BJ (cell line): ENCODE measurements around the gene PARP15. TPM values are rescaled to one million over a fixed set of nuclear protein-coding genes. Genes with fewer than 3 reads are reported as not detected.
"Not testable (repeated sequence)": the region's sequence is repeated elsewhere in the genome, so short reads cannot be mapped to it uniquely, and the experiment has no call there.

Source experiments
- CTCF ChIA-PET: fragments of 350-600 bp; formaldehyde crosslinking; extraction: SDS; loops from one replicate; lab custom pipeline; 2021; ENCODE audit warnings: antibody characterized with exemption, inconsistent platforms; lab: Yijun Ruan, JAX
- POLR2A ChIA-PET: fragments of 300-600 bp; sonication (Branson Sonifier 250); formaldehyde crosslinking; extraction: SDS; loops from one replicate; lab custom pipeline; 2021; ENCODE audit warnings: antibody characterized with exemption; lab: Charles Lee
- DNase-seq: peaks from one replicate; pipeline ENCODE4 v3.0.0-alpha.2; 2011; ENCODE audit warnings: low read depth
- H3K27me3 ChIP-seq: 2 replicates; pipeline ENCODE4 v1.6.0; 2011; ENCODE audit warnings: low read length; ENCODE audit not compliant: control insufficient read depth, insufficient read depth
- H3K36me3 ChIP-seq: 2 replicates; pipeline ENCODE4 v1.5.1; 2011; ENCODE audit warnings: low read length; ENCODE audit not compliant: control insufficient read depth, insufficient read depth
- H3K4me3 ChIP-seq: 2 replicates; pipeline ENCODE4 v1.5.1; 2011; ENCODE audit warnings: low read depth, mild to moderate bottlenecking, control low read depth, low read length
- polyA plus RNA-seq: library from polyadenylated mRNA; depleted of rRNA; stranded (reverse); fragments of >200 nt; gene quantifications from 2 replicates; pipeline ENCODE4 v1.2.3, GENCODE V29; 2011
- TF ChIP-seq, protein P1 (sequence below): IDR thresholded peaks from 2 replicates; pipeline ENCODE4 v1.5.1; 2011; ENCODE audit warnings: low read depth, mild to moderate bottlenecking, control low read depth, inconsistent platforms, low read length, moderate library complexity; ENCODE audit not compliant: insufficient read depth

The PARP15 gene
- polyA plus RNA-seq, 1 experiment, result 0.05 TPM

- CTCF ChIA-PET, result no interaction called here
- POLR2A ChIA-PET, result interaction anchor here (0.6 kb wide), 1 partner anchor 48 kb away, joined by 3 read pairs; no protein-coding TSS in a partner anchor
- no peak for DNase-seq
These were observed 68.9 kb downstream of the PARP15 start for GRCh38 chr3:122646146-122646988.

DNA sequence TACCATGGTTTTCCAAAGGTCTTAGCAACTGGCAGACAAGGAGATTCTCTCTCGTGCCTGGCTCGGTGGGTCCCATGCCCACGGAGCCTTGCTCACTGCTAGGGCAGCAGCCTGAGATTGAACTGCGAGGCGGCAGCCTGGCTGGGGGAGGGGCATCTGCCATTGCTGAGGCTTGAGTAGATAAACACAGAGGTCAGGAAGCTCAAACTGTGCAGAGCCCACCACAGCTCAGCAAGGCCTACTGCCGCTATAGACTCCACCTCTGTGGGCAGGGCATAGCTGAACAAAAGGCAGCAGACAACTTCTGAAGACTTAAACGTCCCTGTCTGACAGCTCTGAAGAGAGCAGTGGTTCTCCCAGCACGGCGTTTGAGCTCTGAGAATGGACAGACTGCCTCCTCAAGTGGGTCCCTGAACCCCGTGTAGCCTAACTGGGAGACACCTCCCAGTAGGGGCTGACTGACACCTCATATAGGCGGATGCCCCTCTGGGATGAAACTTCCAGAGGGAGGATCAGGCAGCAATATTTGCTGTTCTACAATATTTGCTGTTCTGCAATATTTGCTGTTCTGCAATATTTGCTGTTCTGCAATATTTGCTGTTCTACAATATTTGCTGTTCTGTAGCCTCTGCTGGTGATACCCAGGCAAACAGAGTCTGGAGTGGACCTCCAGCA, 73.9 kb downstream of the PARP15 start:
- H3K27me3 ChIP-seq, DNase-seq, H3K4me3 ChIP-seq, H3K36me3 ChIP-seq, POLR2A ChIA-PET: not testable (repeated sequence)
- CTCF ChIA-PET, result interaction anchor here (1.8 kb wide), 1 partner anchor 28 kb away, joined by 3 read pairs; no protein-coding TSS in a partner anchor

More at GRCh38 chr3:122646146-122646988, 68.9 kb downstream of the PARP15 start:
- Histone ChIP-seq H3K27me3 (peaks cover 5% of the 10 kb centered on the region), H3K4me3 (no peak overlapping the region), H3K36me3 (no peaks in the 10 kb centered on the region)
- TF ChIP-seq, protein P1, sequence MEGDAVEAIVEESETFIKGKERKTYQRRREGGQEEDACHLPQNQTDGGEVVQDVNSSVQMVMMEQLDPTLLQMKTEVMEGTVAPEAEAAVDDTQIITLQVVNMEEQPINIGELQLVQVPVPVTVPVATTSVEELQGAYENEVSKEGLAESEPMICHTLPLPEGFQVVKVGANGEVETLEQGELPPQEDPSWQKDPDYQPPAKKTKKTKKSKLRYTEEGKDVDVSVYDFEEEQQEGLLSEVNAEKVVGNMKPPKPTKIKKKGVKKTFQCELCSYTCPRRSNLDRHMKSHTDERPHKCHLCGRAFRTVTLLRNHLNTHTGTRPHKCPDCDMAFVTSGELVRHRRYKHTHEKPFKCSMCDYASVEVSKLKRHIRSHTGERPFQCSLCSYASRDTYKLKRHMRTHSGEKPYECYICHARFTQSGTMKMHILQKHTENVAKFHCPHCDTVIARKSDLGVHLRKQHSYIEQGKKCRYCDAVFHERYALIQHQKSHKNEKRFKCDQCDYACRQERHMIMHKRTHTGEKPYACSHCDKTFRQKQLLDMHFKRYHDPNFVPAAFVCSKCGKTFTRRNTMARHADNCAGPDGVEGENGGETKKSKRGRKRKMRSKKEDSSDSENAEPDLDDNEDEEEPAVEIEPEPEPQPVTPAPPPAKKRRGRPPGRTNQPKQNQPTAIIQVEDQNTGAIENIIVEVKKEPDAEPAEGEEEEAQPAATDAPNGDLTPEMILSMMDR, result no peak

DNA sequence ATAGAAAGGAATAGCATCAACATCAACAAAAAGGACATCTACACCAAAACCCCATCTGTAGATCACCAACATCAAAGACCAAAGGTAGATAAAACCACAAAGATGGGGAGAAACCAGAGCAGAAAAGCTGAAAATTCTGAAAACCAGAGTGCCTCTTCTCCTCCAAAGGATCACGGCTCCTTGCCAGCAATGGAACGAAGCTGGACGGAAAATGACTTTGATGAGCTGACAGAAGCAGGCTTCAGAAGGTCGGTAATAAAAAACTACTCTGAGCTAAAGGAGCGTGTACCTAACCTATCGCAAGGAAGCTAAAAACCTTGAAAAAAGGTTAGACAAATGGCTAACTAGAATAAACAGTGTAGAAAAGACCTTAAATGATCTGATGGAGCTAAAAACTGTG, 74.5 kb downstream of the PARP15 start:
- CTCF ChIA-PET, result interaction anchor here (1.8 kb wide), 1 partner anchor 27 kb away, joined by 3 read pairs; no protein-coding TSS in a partner anchor
- H3K4me3 ChIP-seq, POLR2A ChIA-PET, H3K27me3 ChIP-seq, DNase-seq, H3K36me3 ChIP-seq: not testable (repeated sequence)

GRCh38 chr3:122658336-122658735, 80.9 kb downstream of the PARP15 start:
- DNase-seq, POLR2A ChIA-PET, H3K36me3 ChIP-seq, H3K27me3 ChIP-seq, H3K4me3 ChIP-seq, CTCF ChIA-PET: not testable (repeated sequence)

DNA sequence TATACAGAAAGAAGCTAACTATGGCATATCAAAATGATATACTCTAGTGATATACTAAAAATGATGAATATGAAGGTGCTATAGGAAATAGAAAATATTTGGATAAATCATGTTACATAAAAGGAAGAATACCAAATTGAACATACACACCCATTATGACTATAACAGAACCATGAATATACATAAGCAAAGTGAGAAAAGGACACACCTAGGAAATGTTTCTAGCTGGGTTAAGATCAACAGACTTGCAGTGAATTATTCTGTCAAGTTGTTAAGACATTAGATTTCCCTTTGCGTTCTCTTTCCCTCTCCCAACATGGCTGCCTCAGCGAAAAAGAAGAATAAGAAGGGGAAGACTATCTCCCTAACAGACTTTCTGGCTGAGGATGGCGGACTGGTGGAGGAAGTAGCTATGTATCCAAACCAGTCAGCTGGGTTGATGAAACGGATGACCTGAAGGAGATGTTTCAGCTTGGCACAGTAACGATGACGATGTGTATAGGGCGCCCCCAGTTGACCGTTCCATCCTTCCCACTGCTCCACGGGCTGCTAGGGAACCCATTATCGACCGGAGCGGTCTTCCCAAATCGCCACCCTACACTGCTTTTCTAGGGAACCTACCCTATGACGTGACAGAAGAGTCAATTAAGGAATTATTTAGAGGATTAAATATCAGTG, 83.0 kb downstream of the PARP15 start:
- Histone ChIP-seq H3K36me3 (no peaks in the 10 kb centered on the region), H3K4me3 (no peak overlapping the region), H3K27me3 (peaks cover 2% of the 10 kb centered on the region)
- DNase-seq, result no peak
- POLR2A ChIA-PET, result no interaction called here
- CTCF ChIA-PET, result no interaction called here
- TF ChIP-seq, protein P1, result no peak

GRCh38 chr3:122661633-122662032, 84.2 kb downstream of the PARP15 start:
- Histone ChIP-seq H3K27me3 (peaks cover 2% of the 10 kb centered on the region), H3K4me3 (no peak overlapping the region), H3K36me3 (no peaks in the 10 kb centered on the region)
- DNase-seq, result no peak
- POLR2A ChIA-PET, result no interaction called here
- CTCF ChIA-PET, result interaction anchor here (0.8 to 1.3 kb wide), 2 partner anchors 12 to 17 kb away, joined by 3 to 4 read pairs; no protein-coding TSS in a partner anchor
- TF ChIP-seq, protein P1, result no peak
